Chondrocyte (in vitro differentiated cells): ENCODE results near the gene LDHAL6A. TPM values are rescaled to one million over a fixed set of nuclear protein-coding genes. Genes with fewer than 3 reads are reported as not detected.
"Not testable (repeated sequence)": the region's sequence is repeated elsewhere in the genome, so short reads cannot be mapped to it uniquely, and the experiment has no call there.

Experiments used
- DNase-seq: peaks from one replicate; pipeline ENCODE4 v3.0.0; 2021; ENCODE audit warnings: mixed read lengths, low spot score
- H3K27ac Mint-ChIP-seq: one replicate; pipeline ENCODE4 v1.8.0; 2021; ENCODE audit warnings: mild to moderate bottlenecking, moderate library complexity, mixed read lengths; ENCODE audit not compliant: unreplicated experiment
- H3K27me3 Mint-ChIP-seq: 2 replicates; pipeline ENCODE4 v1.8.0; 2021; ENCODE audit warnings: low read depth, mixed read lengths
- H3K36me3 Mint-ChIP-seq: 2 replicates; pipeline ENCODE4 v1.8.0; 2021; ENCODE audit warnings: low read depth, mixed read lengths
- H3K4me1 Mint-ChIP-seq: 2 replicates; pipeline ENCODE4 v1.8.0; 2021; ENCODE audit warnings: low read depth, mild to moderate bottlenecking, mixed read lengths
- H3K4me3 Mint-ChIP-seq: one replicate; pipeline ENCODE4 v1.8.0; 2021; ENCODE audit warnings: mild to moderate bottlenecking, moderate library complexity, mixed read lengths; ENCODE audit not compliant: unreplicated experiment
- H3K9me3 Mint-ChIP-seq: 2 replicates; pipeline ENCODE4 v1.8.0; 2021; ENCODE audit warnings: low read depth, mixed read lengths
- CTCF ChIP-seq: fragments of 200-600 bp; sonication (generic); IDR thresholded peaks from 2 replicates; pipeline ENCODE4 v1.5.0; 2021; ENCODE audit warnings: antibody characterized with exemption, mild to moderate bottlenecking, moderate library complexity
- long read RNA-seq: library from polyadenylated mRNA; stranded (forward); transcript quantifications from one replicate; pipeline ENCODE4 v2.0.0, GENCODE V29; 2021
- total RNA-seq: library from RNA; stranded (reverse); gene quantifications from 3 replicates; pipeline ENCODE4 v1.2.1, GENCODE V29; 2021

Gene LDHAL6A
- total RNA-seq, result not detected in 3 replicates
- long read RNA-seq, result 0 reads

- TF ChIP-seq CTCF, result no peak
- H3K9me3 Mint-ChIP-seq, result no peaks in the 10 kb centered on the region
- no peak for DNase-seq
- H3K27me3 Mint-ChIP-seq, result no peaks in the 10 kb centered on the region
- no peak within 1 kb of the TSS for H3K4me3 Mint-ChIP-seq
- no peak within 1 kb of the TSS for H3K27ac Mint-ChIP-seq
- H3K4me1 Mint-ChIP-seq, result peaks cover 8% of the 10 kb centered on the region
- no peaks in the 10 kb centered on the region for H3K36me3 Mint-ChIP-seq
Observed at GRCh38 chr11:18455686-18456372, at the start of gene LDHAL6A. Gene LDHAL6A (plus strand): TSS chr11:18455856. CDS start chr11:18456681, 825 bp downstream.

- not testable (repeated sequence) for H3K27me3 Mint-ChIP-seq, H3K9me3 Mint-ChIP-seq, H3K4me3 Mint-ChIP-seq, DNase-seq
- Mint-ChIP-seq H3K27ac (peak overlapping the region; percentile 30), H3K4me1 (peaks cover 20% of the 10 kb centered on the region), H3K36me3 (peaks cover 32% of the 10 kb centered on the region)
Observed at GRCh38 chr11:18407400-18407799, 48.3 kb upstream of the LDHAL6A start.

DNA sequence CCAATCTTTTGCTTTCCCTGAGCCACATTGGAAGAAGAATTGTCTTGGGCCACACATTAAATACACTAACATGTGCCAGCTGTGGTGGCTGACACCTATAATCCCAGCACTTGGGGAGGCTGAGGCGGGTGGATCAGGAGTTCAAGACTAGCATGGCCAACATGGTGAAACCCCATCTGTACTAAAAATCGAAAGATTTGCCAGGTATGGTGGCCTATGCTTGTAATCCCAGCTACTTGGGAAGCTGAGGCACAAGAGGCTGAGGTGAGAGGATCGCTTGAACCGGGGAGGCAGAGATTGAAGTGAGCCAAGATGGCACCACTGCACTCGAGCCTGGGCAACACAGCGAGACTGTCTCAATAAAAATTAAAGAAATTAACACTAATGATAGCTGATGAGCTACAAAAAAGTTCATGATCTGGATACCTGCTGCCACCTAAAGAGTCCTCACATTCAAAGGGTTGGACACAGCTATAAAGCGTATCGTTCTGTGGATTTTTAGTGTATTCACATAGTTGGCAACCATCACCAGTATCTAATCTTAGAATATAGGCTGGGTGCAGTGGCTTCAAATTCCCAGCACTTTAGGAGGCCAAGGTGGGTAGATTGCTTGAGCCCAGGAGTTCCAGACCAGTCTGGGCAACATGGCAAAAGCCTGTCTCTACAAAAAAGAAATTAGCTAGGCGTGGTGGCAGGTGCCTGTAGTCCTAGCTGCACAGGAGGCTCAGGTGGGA is 46.9 kb upstream of the LDHAL6A start:
- no peak for TF ChIP-seq CTCF
- Mint-ChIP-seq H3K4me3 (no peak overlapping the region), H3K27me3 (no peaks in the 10 kb centered on the region), H3K9me3 (no peaks in the 10 kb centered on the region), H3K36me3 (peaks cover 23% of the 10 kb centered on the region), H3K27ac (no peak overlapping the region), H3K4me1 (peaks cover 14% of the 10 kb centered on the region)
- no peak for DNase-seq

- no peak for DNase-seq
- TF ChIP-seq CTCF, result no peak
- no peaks in the 10 kb centered on the region for H3K36me3 Mint-ChIP-seq
- H3K27me3 Mint-ChIP-seq, result no peaks in the 10 kb centered on the region
- H3K4me1 Mint-ChIP-seq, result peaks cover 12% of the 10 kb centered on the region
- H3K9me3 Mint-ChIP-seq, result no peaks in the 10 kb centered on the region
- H3K27ac Mint-ChIP-seq, result no peak overlapping the region
- no peak overlapping the region for H3K4me3 Mint-ChIP-seq
Observed at GRCh38 chr11:18416459-18416858, 39.2 kb upstream of the LDHAL6A start.

- Mint-ChIP-seq H3K9me3 (no peaks in the 10 kb centered on the region), H3K27ac (no peak overlapping the region), H3K27me3 (no peaks in the 10 kb centered on the region), H3K4me1 (peaks cover 5% of the 10 kb centered on the region), H3K4me3 (no peak overlapping the region), H3K36me3 (no peaks in the 10 kb centered on the region)
- no peak for DNase-seq
- no peak for TF ChIP-seq CTCF
Observed at GRCh38 chr11:18419040-18419439, 36.6 kb upstream of the LDHAL6A start.
